ENCODE results near the gene INPP5D.

INPP5D gene

DNA sequence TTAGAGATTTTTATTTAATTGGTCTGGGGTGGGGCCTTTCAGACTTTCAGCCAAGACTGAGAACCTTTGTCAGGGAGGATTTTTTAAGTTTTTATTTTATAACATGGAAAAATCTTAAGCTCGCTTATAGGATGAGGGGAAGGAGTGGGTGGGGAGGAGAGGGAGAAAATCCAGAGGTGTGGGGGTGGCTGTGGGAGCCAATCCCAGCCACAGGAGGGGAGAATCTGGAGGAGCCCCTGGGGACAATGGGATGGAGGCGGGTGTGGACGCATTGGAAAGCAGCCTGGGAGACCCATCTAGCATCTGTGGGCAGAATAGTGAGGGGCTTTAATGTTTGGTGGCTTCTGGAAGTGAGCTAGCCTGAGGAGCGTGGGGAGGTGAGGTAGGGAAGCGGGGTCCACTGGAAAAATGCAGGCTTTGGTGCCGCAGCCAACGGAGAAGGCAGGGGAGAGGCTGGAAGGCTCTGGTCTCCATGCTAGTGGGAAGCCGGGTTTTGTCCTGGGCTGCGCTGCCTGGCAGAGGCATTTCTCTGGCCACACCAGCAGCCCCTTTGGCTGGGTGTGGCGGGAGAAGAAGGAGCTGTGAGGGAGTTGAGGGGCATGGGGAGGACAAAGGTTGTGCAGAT, 11.5 kb upstream of the INPP5D start:
- TF ChIP-seq EGR1 (IDR thresholded peaks at IDR 0.05) (no peak), ZBTB7A (IDR thresholded peaks at IDR 0.05; ENCODE audit: low read depth) (no peak), TCF12 (IDR thresholded peaks at IDR 0.05; ENCODE audit: low read depth) (no peak), CREB1 (IDR thresholded peaks at IDR 0.05; ENCODE audit: low read depth) (no peak), EP300 (IDR thresholded peaks at IDR 0.05; ENCODE audit: borderline replicate concordance) (no peak), CEBPB (IDR thresholded peaks at IDR 0.05) (no peak), YY1 (IDR thresholded peaks at IDR 0.05; ENCODE audit: low read depth) (no peak), TEAD4 (IDR thresholded peaks at IDR 0.05) (no peak), RAD21 (IDR thresholded peaks at IDR 0.05; ENCODE audit: low read depth) (no peak), FOXM1 (IDR thresholded peaks at IDR 0.05; ENCODE audit: borderline replicate concordance, low read depth) (no peak), NFIC (IDR thresholded peaks at IDR 0.05) (no peak), TAF1 (IDR thresholded peaks at IDR 0.05; ENCODE audit: low read depth) (no peak)
- TF ChIP-seq, protein P1, sequence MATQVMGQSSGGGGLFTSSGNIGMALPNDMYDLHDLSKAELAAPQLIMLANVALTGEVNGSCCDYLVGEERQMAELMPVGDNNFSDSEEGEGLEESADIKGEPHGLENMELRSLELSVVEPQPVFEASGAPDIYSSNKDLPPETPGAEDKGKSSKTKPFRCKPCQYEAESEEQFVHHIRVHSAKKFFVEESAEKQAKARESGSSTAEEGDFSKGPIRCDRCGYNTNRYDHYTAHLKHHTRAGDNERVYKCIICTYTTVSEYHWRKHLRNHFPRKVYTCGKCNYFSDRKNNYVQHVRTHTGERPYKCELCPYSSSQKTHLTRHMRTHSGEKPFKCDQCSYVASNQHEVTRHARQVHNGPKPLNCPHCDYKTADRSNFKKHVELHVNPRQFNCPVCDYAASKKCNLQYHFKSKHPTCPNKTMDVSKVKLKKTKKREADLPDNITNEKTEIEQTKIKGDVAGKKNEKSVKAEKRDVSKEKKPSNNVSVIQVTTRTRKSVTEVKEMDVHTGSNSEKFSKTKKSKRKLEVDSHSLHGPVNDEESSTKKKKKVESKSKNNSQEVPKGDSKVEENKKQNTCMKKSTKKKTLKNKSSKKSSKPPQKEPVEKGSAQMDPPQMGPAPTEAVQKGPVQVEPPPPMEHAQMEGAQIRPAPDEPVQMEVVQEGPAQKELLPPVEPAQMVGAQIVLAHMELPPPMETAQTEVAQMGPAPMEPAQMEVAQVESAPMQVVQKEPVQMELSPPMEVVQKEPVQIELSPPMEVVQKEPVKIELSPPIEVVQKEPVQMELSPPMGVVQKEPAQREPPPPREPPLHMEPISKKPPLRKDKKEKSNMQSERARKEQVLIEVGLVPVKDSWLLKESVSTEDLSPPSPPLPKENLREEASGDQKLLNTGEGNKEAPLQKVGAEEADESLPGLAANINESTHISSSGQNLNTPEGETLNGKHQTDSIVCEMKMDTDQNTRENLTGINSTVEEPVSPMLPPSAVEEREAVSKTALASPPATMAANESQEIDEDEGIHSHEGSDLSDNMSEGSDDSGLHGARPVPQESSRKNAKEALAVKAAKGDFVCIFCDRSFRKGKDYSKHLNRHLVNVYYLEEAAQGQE (IDR thresholded peaks at IDR 0.05; ENCODE audit: low read depth), result no peak
- TF ChIP-seq, protein P2, sequence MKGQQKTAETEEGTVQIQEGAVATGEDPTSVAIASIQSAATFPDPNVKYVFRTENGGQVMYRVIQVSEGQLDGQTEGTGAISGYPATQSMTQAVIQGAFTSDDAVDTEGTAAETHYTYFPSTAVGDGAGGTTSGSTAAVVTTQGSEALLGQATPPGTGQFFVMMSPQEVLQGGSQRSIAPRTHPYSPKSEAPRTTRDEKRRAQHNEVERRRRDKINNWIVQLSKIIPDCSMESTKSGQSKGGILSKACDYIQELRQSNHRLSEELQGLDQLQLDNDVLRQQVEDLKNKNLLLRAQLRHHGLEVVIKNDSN (IDR thresholded peaks at IDR 0.05), result no peak
- TF ChIP-seq, protein P3, sequence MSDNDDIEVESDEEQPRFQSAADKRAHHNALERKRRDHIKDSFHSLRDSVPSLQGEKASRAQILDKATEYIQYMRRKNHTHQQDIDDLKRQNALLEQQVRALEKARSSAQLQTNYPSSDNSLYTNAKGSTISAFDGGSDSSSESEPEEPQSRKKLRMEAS (IDR thresholded peaks at IDR 0.05), result no peak

DNA sequence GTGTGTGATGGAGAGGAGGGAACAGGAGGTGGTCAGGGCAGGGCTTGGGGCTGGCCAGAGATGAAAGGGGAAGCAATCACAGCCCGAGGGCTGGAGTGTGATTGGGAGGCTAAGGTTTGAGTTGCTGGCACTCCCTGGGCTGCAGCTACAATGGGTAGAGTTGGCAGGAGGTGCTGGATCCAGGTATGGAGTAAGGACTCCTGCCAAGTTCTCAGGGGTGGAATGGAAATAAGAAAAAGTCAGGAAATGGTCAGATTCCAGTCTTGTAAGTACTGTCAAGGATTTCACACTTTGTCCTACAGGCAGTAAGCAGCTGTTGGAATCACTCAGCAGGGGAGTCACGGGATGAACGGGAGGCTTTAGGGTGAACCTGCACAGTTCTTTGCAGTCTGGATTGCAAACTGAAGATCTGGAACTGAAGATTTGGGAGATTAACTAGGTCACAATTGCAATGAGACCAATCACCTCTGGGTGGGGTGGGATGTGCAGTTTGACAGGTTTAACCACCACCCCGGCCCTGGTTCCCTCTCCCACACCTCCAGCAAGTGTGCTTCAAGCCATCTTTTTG, 10.9 kb upstream of the INPP5D start:
- TF ChIP-seq EGR1 (IDR thresholded peaks at IDR 0.05), result no peak
- peak; percentile 88 for TF ChIP-seq EP300 (IDR thresholded peaks at IDR 0.05; ENCODE audit: borderline replicate concordance)
- TF ChIP-seq ZBTB7A (IDR thresholded peaks at IDR 0.05; ENCODE audit: low read depth), result no peak
- TF ChIP-seq TCF12 (IDR thresholded peaks at IDR 0.05; ENCODE audit: low read depth), result peak; percentile 80
- TF ChIP-seq RAD21 (IDR thresholded peaks at IDR 0.05; ENCODE audit: low read depth), result no peak
- TF ChIP-seq YY1 (IDR thresholded peaks at IDR 0.05; ENCODE audit: low read depth), result peak; percentile 30; the same call in 1 of the 2 replicates
- no peak for TF ChIP-seq CEBPB (IDR thresholded peaks at IDR 0.05)
- TF ChIP-seq, protein P3 (IDR thresholded peaks at IDR 0.05), result peak; percentile 47
- TF ChIP-seq, protein P1 (IDR thresholded peaks at IDR 0.05; ENCODE audit: low read depth), result no peak
- TF ChIP-seq NFIC (IDR thresholded peaks at IDR 0.05), result peak; percentile 95
- TF ChIP-seq FOXM1 (IDR thresholded peaks at IDR 0.05; ENCODE audit: borderline replicate concordance, low read depth), result peak; percentile 72; the same call in 1 of the 2 replicates
- TF ChIP-seq CREB1 (IDR thresholded peaks at IDR 0.05; ENCODE audit: low read depth), result no peak
- TF ChIP-seq TEAD4 (IDR thresholded peaks at IDR 0.05), result peak; percentile 54
- TF ChIP-seq, protein P2 (IDR thresholded peaks at IDR 0.05), result peak; percentile 2; the same call in 1 of the 2 replicates

DNA sequence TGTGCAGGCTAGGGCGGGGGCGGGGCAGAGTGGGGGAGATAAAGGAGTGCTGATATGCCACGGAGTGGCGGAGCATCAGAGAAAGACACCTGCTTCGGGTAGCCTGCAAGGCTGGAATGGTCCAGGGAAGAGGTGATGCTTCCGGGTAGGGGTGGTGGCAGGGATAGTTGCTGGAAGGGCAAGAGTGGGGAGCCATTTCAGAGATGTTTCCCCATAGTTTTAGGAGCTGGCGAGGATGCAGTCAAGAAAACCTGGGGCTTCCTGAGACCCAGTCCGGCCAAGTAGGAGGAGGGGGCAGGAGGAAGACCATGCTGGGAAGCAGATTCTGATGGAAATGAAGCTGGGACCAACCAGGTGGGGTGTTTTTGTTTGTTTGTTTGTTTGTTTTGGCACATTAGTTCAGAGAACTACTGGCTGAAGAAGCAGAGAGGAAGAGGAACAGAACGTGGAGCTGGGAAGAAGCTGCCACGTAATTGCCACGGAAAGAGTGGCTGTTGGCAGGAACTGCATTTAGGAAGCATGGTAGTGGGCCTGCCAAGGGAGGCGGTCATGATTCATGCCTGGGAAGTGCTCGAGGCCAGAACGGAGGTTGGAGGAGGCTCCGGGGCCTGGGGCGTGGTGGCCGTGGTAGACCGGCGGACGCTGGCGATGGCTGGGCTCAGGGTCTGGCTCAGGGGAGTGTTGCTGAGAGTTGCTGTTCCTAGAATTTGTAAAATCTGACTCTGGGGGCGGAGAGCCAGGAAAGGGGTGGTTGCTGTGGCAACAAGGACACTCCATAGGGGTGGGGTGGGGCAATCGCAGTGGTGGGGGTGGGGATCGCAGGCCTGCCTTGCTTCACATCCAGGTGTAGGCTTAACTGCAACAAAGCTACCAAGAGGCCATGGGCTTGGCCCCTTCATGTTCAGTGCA, 8.6 kb upstream of the INPP5D start:
- TF ChIP-seq CREB1 (IDR thresholded peaks at IDR 0.05; ENCODE audit: low read depth) (no peak), TEAD4 (IDR thresholded peaks at IDR 0.05) (no peak), NFIC (IDR thresholded peaks at IDR 0.05) (0 out of 2 replicates have a peak, but pooled peaks have one; percentile 26), FOXM1 (IDR thresholded peaks at IDR 0.05; ENCODE audit: borderline replicate concordance, low read depth) (no peak), TCF12 (IDR thresholded peaks at IDR 0.05; ENCODE audit: low read depth) (no peak), CEBPB (IDR thresholded peaks at IDR 0.05) (no peak), EP300 (IDR thresholded peaks at IDR 0.05; ENCODE audit: borderline replicate concordance) (0 out of 2 replicates have a peak, but pooled peaks have one; percentile 40), ZBTB7A (IDR thresholded peaks at IDR 0.05; ENCODE audit: low read depth) (no peak)
- TF ChIP-seq, protein P2 (IDR thresholded peaks at IDR 0.05), result no peak
- TF ChIP-seq, protein P3 (IDR thresholded peaks at IDR 0.05), result peak; percentile 51
